Activated T-helper 1 cell treated with anti-CD3 and anti-CD28 coated beads, Interleukin-12 subunit alpha, Interleukin-12 subunit beta, Interleukin-2, Interleukin-4 antibody, amounts not matched to agents 30 ng/mL and 10 ng/mL and 1 ng/mL, durations not matched to agents 14 hours and 24 hours and 36 hours (primary cell): ENCODE measurements around the gene RASD1. TPM values are rescaled to one million over a fixed set of nuclear protein-coding genes. Genes with fewer than 3 reads are reported as not detected.
"Not testable (repeated sequence)": the region's sequence is repeated elsewhere in the genome, so short reads cannot be mapped to it uniquely, and the experiment has no call there.

ENCODE experiments used
- DNase-seq: peaks from one replicate; pipeline ENCODE4 v3.0.0; 2021; ENCODE audit warnings: low spot score
- H3K27ac Mint-ChIP-seq: one replicate; pipeline ENCODE4 v1.8.0; 2021; ENCODE audit warnings: mild to moderate bottlenecking, mixed read lengths
- H3K27me3 Mint-ChIP-seq: one replicate; pipeline ENCODE4 v1.8.0; 2022; ENCODE audit warnings: mild to moderate bottlenecking, moderate library complexity, mixed read lengths; ENCODE audit not compliant: insufficient read depth
- H3K36me3 Mint-ChIP-seq: one replicate; pipeline ENCODE4 v1.8.0; 2021; ENCODE audit warnings: low read depth, mixed read lengths
- H3K4me1 Mint-ChIP-seq: one replicate; pipeline ENCODE4 v1.8.0; 2021; ENCODE audit warnings: low read depth, mixed read lengths
- H3K4me3 Mint-ChIP-seq: one replicate; pipeline ENCODE4 v1.8.0; 2021; ENCODE audit warnings: mild to moderate bottlenecking, moderate library complexity, mixed read lengths
- H3K9me3 Mint-ChIP-seq: one replicate; pipeline ENCODE4 v1.8.0; 2021; ENCODE audit warnings: mixed read lengths
- intact Hi-C: fragments of 100-400 bp; cut with micrococcal nuclease; formaldehyde crosslinking; loops from one replicate; pipeline ENCODE4 v1.15.1; 2024
- total RNA-seq: library from RNA; stranded (reverse); gene quantifications from 2 replicates; pipeline ENCODE4 v1.2.3, GENCODE V29; 2022

The RASD1 gene
- total RNA-seq, 1 donor from 2014 or later: 12.9 TPM

- peaks cover 13% of the 10 kb centered on the region for H3K36me3 Mint-ChIP-seq
- peaks cover 49% of the 10 kb centered on the region for H3K4me1 Mint-ChIP-seq
- intact Hi-C loops: loop anchor here (1.0 to 5.0 kb wide), 4 partner anchors 19 to 840 kb away; partner anchors contain the start of genes COPS3, PEMT, RASD1 and SMCR8
- no peaks in the 10 kb centered on the region for H3K9me3 Mint-ChIP-seq
- H3K4me3 Mint-ChIP-seq: peak within 1 kb of the TSS; percentile 95
- H3K27ac Mint-ChIP-seq: peak within 1 kb of the TSS; percentile 90
- DNase-seq: peak; percentile 91
- H3K27me3 Mint-ChIP-seq: peaks cover 16% of the 10 kb centered on the region
These were observed 19.2 kb downstream of the RASD1 start, which contains the start of gene MED9 for GRCh38 chr17:17476865-17477467. MED9 (plus strand) TSS chr17:17477000; CDS start chr17:17477042, 42 bp downstream.

GRCh38 chr17:17474341-17474740 is 21.9 kb downstream of the RASD1 start:
- no peak for DNase-seq
- no peak overlapping the region for H3K4me3 Mint-ChIP-seq
- peaks cover 5% of the 10 kb centered on the region for H3K36me3 Mint-ChIP-seq
- peaks cover 19% of the 10 kb centered on the region for H3K27me3 Mint-ChIP-seq
- no peak overlapping the region for H3K27ac Mint-ChIP-seq
- peaks cover 31% of the 10 kb centered on the region for H3K4me1 Mint-ChIP-seq
- intact Hi-C loops: no loop called here
- H3K9me3 Mint-ChIP-seq: no peaks in the 10 kb centered on the region

GRCh38 chr17:17472333-17472920 is 23.8 kb downstream of the RASD1 start:
- H3K27me3 Mint-ChIP-seq: peaks cover 25% of the 10 kb centered on the region
- no peak for DNase-seq
- H3K4me1 Mint-ChIP-seq: peaks cover 16% of the 10 kb centered on the region
- H3K36me3 Mint-ChIP-seq: peaks cover 4% of the 10 kb centered on the region
- intact Hi-C loops: no loop called here
- no peak overlapping the region for H3K27ac Mint-ChIP-seq
- H3K4me3 Mint-ChIP-seq: no peak overlapping the region
- H3K9me3 Mint-ChIP-seq: no peaks in the 10 kb centered on the region

- H3K4me1 Mint-ChIP-seq: no peaks in the 10 kb centered on the region
- no peak overlapping the region for H3K27ac Mint-ChIP-seq
- no peak overlapping the region for H3K4me3 Mint-ChIP-seq
- no peaks in the 10 kb centered on the region for H3K9me3 Mint-ChIP-seq
- no peaks in the 10 kb centered on the region for H3K36me3 Mint-ChIP-seq
- peaks cover 21% of the 10 kb centered on the region for H3K27me3 Mint-ChIP-seq
- no peak for DNase-seq
- intact Hi-C loops: no loop called here
These were observed 26.2 kb downstream of the RASD1 start for GRCh38 chr17:17469996-17470395.

GRCh38 chr17:17469358-17469757 is 26.8 kb downstream of the RASD1 start:
- Mint-ChIP-seq H3K4me3 (no peak overlapping the region), H3K4me1 (no peaks in the 10 kb centered on the region), H3K36me3 (no peaks in the 10 kb centered on the region), H3K27ac (no peak overlapping the region), H3K9me3 (no peaks in the 10 kb centered on the region), H3K27me3 (peaks cover 21% of the 10 kb centered on the region)
- no peak for DNase-seq
- intact Hi-C loops: no loop called here

- H3K4me1 Mint-ChIP-seq: no peaks in the 10 kb centered on the region
- no peak for DNase-seq
- intact Hi-C loops: no loop called here
- H3K27me3 Mint-ChIP-seq: peaks cover 16% of the 10 kb centered on the region
- H3K4me3 Mint-ChIP-seq: no peak overlapping the region
- H3K36me3 Mint-ChIP-seq: no peaks in the 10 kb centered on the region
- H3K9me3 Mint-ChIP-seq: no peaks in the 10 kb centered on the region
- no peak overlapping the region for H3K27ac Mint-ChIP-seq
These were observed 27.8 kb downstream of the RASD1 start for GRCh38 chr17:17468217-17469010.

GRCh38 chr17:17467720-17468119 is 28.5 kb downstream of the RASD1 start:
- Mint-ChIP-seq H3K27ac (no peak overlapping the region), H3K4me1 (no peaks in the 10 kb centered on the region), H3K9me3 (no peaks in the 10 kb centered on the region), H3K36me3 (no peaks in the 10 kb centered on the region), H3K27me3 (peaks cover 11% of the 10 kb centered on the region), H3K4me3 (no peak overlapping the region)
- intact Hi-C loops: no loop called here
- DNase-seq: no peak

- DNase-seq: no peak
- Mint-ChIP-seq H3K9me3 (no peaks in the 10 kb centered on the region), H3K36me3 (no peaks in the 10 kb centered on the region), H3K4me3 (no peak overlapping the region), H3K4me1 (no peaks in the 10 kb centered on the region), H3K27me3 (peaks cover 8% of the 10 kb centered on the region), H3K27ac (no peak overlapping the region)
- intact Hi-C loops: no loop called here
These were observed 29.2 kb downstream of the RASD1 start for GRCh38 chr17:17467016-17467415.

- intact Hi-C loops: no loop called here
- Mint-ChIP-seq H3K36me3 (no peaks in the 10 kb centered on the region), H3K27ac (no peak overlapping the region), H3K4me3 (no peak overlapping the region), H3K27me3 (peaks cover 8% of the 10 kb centered on the region), H3K9me3 (no peaks in the 10 kb centered on the region), H3K4me1 (no peaks in the 10 kb centered on the region)
- no peak for DNase-seq
These were observed 29.7 kb downstream of the RASD1 start for GRCh38 chr17:17466511-17466910.

- H3K27ac Mint-ChIP-seq, DNase-seq, H3K27me3 Mint-ChIP-seq, H3K9me3 Mint-ChIP-seq, H3K36me3 Mint-ChIP-seq, H3K4me1 Mint-ChIP-seq, intact Hi-C loops, H3K4me3 Mint-ChIP-seq: not testable (repeated sequence)
These were observed 30.3 kb downstream of the RASD1 start for GRCh38 chr17:17465878-17466277.

- H3K27ac Mint-ChIP-seq: no peak overlapping the region
- no peak for DNase-seq
- no peaks in the 10 kb centered on the region for H3K36me3 Mint-ChIP-seq
- H3K9me3 Mint-ChIP-seq: peaks cover 6% of the 10 kb centered on the region
- intact Hi-C loops: no loop called here
- peaks cover 3% of the 10 kb centered on the region for H3K27me3 Mint-ChIP-seq
- H3K4me1 Mint-ChIP-seq: no peaks in the 10 kb centered on the region
- no peak overlapping the region for H3K4me3 Mint-ChIP-seq
These were observed 32.4 kb downstream of the RASD1 start for GRCh38 chr17:17463821-17464220.

GRCh38 chr17:17462048-17462824 is 34.0 kb downstream of the RASD1 start:
- no peaks in the 10 kb centered on the region for H3K27me3 Mint-ChIP-seq
- H3K27ac Mint-ChIP-seq: no peak overlapping the region
- DNase-seq: no peak
- no peaks in the 10 kb centered on the region for H3K36me3 Mint-ChIP-seq
- H3K4me1 Mint-ChIP-seq: no peaks in the 10 kb centered on the region
- peaks cover 6% of the 10 kb centered on the region for H3K9me3 Mint-ChIP-seq
- H3K4me3 Mint-ChIP-seq: no peak overlapping the region
- intact Hi-C loops: no loop called here
